GM12872 (cell line): ENCODE results near the gene RAC2.
A peak's percentile ranks its signal among the peaks of the same experiment; 100 is the strongest.

ENCODE experiments used
- CTCF ChIP-seq: IDR thresholded peaks from 3 replicates; pipeline ENCODE4 v1.5.1; 2011; ENCODE audit warnings: low read depth, mild to moderate bottlenecking, low read length, moderate library complexity; ENCODE audit not compliant: insufficient read depth

The RAC2 gene

GRCh38 chr22:37287550-37287951 lies 43.5 kb upstream of the RAC2 start:
- 0 out of 3 replicates have a peak, but pooled peaks have one; percentile 13 for TF ChIP-seq CTCF

DNA sequence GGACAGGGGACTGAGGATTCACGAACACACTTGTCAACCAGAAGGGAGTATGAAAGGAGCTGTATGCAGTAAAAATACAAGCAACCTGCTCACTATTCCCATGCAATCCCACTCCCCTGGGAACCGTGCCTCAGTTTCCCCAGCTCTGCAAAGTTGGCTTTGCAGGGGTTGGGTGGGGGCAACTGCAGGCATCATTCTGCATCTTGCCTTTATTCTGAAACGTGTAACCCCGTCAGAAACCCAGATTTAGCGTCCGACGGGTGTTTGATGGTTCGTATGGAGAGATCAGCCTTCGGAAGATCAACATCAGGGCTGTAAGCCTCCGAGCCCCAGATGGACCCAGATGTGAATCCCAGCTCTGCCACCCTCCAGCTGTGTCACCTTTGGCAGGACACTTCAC lies 41.9 kb upstream of the RAC2 start:
- no peak for TF ChIP-seq CTCF

DNA sequence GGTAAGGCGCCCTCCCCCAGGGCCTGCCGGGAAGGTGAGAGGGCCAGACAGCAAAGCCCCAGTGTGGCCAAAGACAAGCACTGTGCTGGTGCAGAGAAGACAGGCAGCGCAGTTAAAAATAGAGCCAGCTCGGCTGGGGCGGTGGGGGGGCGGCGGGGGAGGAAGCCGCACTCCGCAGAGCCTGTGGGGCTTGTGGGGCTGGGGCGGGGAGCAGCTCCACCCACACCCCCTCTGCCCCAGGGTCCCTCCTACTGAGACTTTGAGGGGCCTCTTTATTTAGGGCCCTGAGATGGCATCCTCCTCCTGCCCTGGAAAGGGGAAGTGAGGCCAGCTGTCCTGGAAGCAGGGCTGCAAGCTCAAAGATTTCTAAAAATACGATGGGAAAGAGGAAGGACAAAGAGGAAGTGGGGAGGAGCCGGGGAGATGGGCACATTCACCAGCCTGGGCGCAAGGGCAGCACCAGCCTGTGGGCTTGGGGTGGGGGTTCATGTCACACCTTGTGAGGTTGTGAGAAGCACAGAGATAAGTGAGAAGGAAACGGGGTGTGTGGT lies 40.8 kb upstream of the RAC2 start:
- TF ChIP-seq CTCF, result no peak

- TF ChIP-seq CTCF, result no peak
These were observed 40.2 kb upstream of the RAC2 start for GRCh38 chr22:37284126-37284804.

DNA sequence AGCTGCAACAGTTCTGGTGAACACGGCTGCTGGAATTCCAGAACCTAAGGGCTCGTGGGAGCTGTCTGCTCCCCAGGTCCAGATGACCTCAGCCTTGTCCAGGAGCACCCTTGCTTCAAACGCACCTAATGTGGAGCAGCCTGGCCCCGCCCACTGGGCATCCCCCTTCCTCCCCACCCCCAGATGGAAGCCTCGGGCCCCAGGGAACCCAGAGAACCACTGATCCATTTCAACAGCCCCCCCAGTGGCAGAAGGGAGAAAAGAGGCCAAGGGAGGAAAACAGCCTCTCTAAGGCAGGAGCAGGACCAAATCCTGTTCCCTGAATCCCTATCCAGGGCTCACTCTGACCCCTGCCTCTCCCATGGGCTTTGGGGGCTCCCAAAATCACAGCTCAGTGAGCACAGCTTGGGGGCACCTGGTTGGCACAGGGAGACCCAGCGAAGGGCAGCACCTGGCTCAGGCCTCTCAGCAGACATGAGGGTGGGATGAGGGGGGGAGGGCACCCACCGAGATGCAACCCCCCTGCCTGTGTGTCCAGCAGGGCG lies 39.4 kb upstream of the RAC2 start:
- TF ChIP-seq CTCF, result peak; percentile 72

DNA sequence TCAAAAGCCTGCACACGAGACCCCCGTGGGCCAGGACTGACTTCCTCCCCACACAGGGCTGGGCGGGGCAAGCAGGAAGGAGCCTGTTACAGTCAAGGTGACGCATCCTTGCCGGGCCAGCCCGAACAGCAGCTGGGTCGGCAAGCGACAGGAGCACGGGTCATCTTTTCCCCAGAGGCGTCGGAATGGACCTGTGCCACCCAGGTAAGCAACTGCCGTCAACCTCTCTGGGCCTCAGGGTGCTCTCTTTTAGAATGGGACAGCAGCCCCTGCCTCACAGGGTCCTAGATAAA lies 38.3 kb upstream of the RAC2 start, which contains the start of gene CYTH4:
Gene CYTH4 (plus strand): TSS at position 124 of the 293 bp plus-strand sequence. CDS start 62 bp downstream, at position 186.
- no peak for TF ChIP-seq CTCF

- no peak for TF ChIP-seq CTCF
These were observed 37.7 kb upstream of the RAC2 start for GRCh38 chr22:37281646-37282384.
